Measurements from ENCODE around the gene OLFM1.
"Not testable (repeated sequence)": the region's sequence is repeated elsewhere in the genome, so short reads cannot be mapped to it uniquely, and the experiment has no call there.

DNA sequence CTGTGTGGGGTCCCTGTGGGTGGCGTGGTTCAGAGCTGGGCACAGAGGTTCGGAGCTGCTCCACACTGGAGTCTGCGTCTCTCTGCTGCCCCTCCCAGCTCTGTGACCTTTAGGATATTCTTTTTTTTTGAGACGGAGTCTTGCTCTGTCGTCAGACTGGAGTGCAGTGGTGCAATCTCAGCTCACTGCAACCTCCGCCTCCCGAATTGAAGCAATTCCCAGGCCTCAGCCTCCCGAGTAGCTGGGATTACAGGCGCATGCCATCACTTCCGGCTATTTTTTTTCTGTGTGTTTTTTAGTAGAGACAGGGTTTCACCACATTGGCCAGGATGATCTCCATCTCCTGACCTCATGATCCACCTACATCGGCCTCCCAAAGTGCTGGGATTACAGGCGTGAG lies 24.1 kb downstream of the OLFM1 start:
- TF ChIP-seq, protein P1, sequence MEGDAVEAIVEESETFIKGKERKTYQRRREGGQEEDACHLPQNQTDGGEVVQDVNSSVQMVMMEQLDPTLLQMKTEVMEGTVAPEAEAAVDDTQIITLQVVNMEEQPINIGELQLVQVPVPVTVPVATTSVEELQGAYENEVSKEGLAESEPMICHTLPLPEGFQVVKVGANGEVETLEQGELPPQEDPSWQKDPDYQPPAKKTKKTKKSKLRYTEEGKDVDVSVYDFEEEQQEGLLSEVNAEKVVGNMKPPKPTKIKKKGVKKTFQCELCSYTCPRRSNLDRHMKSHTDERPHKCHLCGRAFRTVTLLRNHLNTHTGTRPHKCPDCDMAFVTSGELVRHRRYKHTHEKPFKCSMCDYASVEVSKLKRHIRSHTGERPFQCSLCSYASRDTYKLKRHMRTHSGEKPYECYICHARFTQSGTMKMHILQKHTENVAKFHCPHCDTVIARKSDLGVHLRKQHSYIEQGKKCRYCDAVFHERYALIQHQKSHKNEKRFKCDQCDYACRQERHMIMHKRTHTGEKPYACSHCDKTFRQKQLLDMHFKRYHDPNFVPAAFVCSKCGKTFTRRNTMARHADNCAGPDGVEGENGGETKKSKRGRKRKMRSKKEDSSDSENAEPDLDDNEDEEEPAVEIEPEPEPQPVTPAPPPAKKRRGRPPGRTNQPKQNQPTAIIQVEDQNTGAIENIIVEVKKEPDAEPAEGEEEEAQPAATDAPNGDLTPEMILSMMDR (IDR thresholded peaks at IDR 0.05; ENCODE audit: insufficient read depth, low read length): not testable (repeated sequence)
- TF ChIP-seq POLR2AphosphoS5 (IDR thresholded peaks at IDR 0.05; ENCODE audit: low read depth); GABPA (IDR thresholded peaks at IDR 0.05; ENCODE audit: low read depth); REST (IDR thresholded peaks at IDR 0.05; ENCODE audit: insufficient replicate concordance, low read depth): not testable (repeated sequence)

Data from HL-60 (cell line).